Right hindlimb (tissue), 1 donor: ENCODE results near the gene TSPAN7.

Experiments
- DNase-seq: peaks from one replicate; pipeline ENCODE4 v3.0.0-alpha.2; 2018

Gene TSPAN7

GRCh38 chrX:38595801-38596200 is 34.5 kb downstream of the TSPAN7 start:
- DNase-seq = no peak

GRCh38 chrX:38596939-38597338 is 35.6 kb downstream of the TSPAN7 start:
- no peak for DNase-seq

- DNase-seq = no peak
These were observed 38.7 kb downstream of the TSPAN7 start for GRCh38 chrX:38599796-38600755.

- DNase-seq = no peak
These were observed 40.5 kb downstream of the TSPAN7 start for GRCh38 chrX:38601866-38602265.

GRCh38 chrX:38606821-38607220 is 45.5 kb downstream of the TSPAN7 start:
- no peak for DNase-seq

GRCh38 chrX:38607976-38608375 is 46.6 kb downstream of the TSPAN7 start:
- no peak for DNase-seq

- DNase-seq = no peak
These were observed 49.5 kb downstream of the TSPAN7 start for GRCh38 chrX:38610849-38611248.

GRCh38 chrX:38612281-38612680 is 50.9 kb downstream of the TSPAN7 start:
- no peak for DNase-seq

GRCh38 chrX:38614485-38614884 is 53.1 kb downstream of the TSPAN7 start:
- no peak for DNase-seq

GRCh38 chrX:38616904-38617303 is 55.6 kb downstream of the TSPAN7 start:
- no peak for DNase-seq

- DNase-seq = no peak
These were observed 56.8 kb downstream of the TSPAN7 start for GRCh38 chrX:38618180-38618579.

GRCh38 chrX:38620623-38621022 is 59.3 kb downstream of the TSPAN7 start:
- DNase-seq = no peak

GRCh38 chrX:38626296-38626695 is 65.0 kb downstream of the TSPAN7 start:
- DNase-seq = no peak

- DNase-seq = no peak
These were observed 66.3 kb downstream of the TSPAN7 start for GRCh38 chrX:38627683-38628082.

- no peak for DNase-seq
These were observed 67.2 kb downstream of the TSPAN7 start for GRCh38 chrX:38628587-38628986.

GRCh38 chrX:38632516-38632915 is 71.2 kb downstream of the TSPAN7 start:
- no peak for DNase-seq

GRCh38 chrX:38634665-38635064 is 73.3 kb downstream of the TSPAN7 start:
- no peak for DNase-seq

GRCh38 chrX:38636949-38637819 is 75.8 kb downstream of the TSPAN7 start:
- peak; percentile 33 for DNase-seq

- DNase-seq = no peak
These were observed 77.7 kb downstream of the TSPAN7 start for GRCh38 chrX:38638952-38639529.

GRCh38 chrX:38639730-38640129 is 78.4 kb downstream of the TSPAN7 start:
- DNase-seq = no peak

GRCh38 chrX:38641197-38641596 is 79.9 kb downstream of the TSPAN7 start:
- DNase-seq = no peak

- no peak for DNase-seq
These were observed 82.6 kb downstream of the TSPAN7 start for GRCh38 chrX:38643903-38644302.

- DNase-seq = no peak
These were observed 84.8 kb downstream of the TSPAN7 start for GRCh38 chrX:38646129-38646528.
